Left hindlimb (tissue), 1 donor: Measurements from ENCODE around the gene LARP6.

Experiments
- DNase-seq: peaks from one replicate; pipeline ENCODE4 v3.0.0-alpha.2; 2018

LARP6 gene

DNA sequence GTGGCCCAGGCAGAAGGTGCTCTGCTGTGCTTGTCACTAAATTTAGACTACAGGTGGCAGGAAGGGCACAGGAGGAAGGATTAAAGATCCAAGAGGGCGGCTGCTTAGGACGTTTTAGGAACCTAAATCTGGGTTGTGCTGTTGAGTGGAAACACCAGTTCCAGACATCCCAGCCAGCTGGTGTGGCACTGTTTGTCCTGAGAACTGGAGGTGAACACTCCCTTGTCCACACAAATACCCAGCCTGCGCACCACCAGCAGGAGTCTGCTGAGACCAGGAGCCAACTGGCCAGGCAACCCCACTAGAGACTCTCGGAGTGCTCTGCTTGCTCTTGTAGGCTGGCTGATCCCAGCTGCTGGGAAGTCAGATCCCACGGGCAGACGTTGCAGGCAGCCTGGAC is 60.3 kb downstream of the LARP6 start:
- DNase-seq = no peak

DNA sequence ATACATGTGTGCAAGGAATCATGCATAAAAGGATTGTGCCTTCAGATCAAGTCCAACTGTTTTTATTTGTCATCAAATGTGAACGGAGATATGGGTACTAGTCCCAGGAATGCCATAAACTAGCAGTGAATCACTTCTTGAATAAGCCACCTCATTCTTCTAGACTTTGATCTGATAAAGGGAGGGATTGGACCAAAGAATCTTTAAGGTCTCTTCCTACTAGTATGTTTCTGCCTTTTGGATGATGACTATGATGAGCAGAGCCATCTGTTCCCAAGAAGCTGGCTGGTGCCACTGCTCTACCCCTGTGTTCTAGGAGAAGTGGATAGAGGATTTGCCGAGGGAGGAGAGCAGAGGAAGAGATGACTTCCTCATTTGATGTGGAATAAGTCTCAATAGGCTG is 61.8 kb downstream of the LARP6 start:
- DNase-seq = no peak

DNA sequence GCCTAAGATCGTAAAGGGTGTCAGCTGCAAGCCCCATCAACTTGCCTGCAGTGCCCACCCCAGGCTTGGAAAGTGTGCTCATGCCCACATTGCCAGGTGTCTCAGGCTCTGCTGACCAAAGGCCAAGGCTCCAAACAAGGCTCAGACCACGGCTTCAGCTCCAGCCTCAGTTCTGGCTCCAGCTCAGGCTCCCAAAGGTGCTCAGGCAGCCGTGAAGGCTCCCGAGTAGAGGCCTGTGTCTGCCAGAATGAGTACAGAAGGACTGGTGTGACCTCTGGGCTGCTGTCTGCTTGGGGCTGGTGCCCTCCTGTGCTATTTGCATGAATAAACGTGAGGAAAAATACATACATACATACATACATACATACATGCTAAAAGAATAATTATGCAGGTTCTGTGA is 62.7 kb downstream of the LARP6 start:
- no peak for DNase-seq

DNA sequence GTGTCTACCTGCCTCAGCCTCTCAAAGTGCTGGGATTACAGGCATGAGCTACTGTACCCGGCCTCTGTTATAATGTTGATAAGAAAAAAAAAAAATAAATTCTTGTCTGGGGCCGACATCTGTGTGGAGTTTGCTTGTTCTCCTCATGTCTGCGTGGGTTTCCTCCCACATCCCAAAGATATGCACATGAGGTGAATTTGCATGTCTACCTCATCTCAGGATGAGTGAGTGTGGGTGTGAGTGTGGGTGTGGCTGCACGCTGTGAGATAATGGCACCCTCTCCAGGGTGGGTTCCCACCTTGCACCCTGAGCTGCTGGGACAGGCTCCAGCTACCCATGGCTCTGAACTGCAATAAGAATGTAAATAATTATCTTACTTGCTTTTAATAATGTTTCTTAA is 64.7 kb downstream of the LARP6 start:
- DNase-seq = no peak

DNA sequence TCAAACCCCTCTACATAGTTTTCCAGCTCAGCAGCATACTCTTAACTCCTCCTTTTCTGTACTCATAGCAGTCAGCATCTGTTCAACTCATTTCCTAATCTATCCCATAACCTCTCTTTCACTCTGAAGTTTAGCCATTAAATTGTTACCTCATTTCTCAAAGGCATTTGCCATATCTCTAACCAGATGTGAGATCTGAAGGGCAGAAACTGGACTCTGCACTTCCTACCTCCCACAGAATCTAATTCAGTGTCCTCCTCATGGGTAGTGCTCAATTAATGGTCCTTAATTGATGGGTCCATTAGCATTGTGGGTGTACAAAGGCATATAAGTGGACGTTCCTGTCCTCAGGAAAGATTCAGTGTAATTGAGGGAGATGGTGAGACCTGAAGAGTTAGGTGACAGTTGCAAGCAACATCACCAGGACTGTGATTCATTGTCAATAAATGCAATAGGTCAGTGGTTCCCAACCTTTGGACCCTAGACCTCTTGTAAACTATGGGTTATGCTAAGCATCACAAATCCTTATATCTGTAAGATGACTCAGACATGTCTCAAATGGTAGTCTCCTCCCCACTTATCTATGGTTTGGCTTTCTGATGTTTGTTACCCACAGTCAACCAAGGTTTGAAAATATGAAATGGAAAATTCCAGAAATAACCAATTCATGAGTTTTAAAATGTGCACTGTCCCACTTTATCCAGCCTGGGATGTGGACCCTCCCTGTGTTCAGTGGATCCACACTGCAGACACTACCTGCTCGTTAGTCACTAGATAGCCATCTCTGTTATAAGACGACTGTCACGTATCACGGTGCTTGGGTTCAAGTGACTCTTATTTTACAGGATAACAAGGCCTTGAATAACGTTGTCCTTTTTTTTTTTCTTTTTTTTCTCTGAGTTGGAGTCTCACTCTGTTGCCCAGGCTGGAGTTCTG is 65.6 kb downstream of the LARP6 start:
- DNase-seq = no peak

DNA sequence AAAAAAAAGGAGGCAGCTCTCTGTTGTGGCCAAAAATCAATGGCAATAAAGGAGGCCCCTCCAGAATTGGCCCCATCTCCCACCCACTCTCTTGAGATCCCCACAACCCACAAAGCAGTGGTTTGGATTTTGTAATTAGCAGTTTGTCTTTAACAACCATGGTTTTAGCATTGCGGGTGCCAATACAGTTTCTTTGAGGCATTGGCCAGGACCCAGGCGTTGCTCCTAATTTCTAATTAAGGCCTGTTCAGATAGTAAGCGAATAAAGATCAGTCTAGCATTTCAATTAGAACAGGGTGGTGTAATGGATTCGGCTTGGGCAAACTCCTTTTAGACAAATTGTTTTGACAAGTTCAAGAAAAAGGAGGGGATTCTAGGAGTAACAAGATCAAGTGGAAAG is 67.0 kb downstream of the LARP6 start:
- DNase-seq = no peak

DNA sequence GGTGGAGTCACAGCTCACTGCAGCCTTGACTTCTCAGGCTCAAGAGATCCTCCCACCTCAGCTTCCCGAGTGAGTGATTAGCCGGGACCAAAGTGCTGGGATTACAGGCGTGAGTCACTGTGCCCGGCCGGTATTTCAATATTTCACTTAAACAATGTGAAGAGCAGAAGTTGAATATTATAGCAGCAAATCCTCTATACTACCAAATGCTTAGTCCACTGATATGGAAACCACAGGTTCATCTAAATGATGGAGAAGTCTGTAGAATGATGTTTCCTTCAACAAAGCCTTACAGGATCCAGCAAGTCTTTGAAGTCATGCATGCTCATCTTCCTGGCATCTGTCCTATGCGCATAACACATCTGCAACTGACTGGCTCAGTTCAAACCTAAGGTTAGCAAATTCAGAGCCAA is 70.3 kb downstream of the LARP6 start:
- DNase-seq = no peak

DNA sequence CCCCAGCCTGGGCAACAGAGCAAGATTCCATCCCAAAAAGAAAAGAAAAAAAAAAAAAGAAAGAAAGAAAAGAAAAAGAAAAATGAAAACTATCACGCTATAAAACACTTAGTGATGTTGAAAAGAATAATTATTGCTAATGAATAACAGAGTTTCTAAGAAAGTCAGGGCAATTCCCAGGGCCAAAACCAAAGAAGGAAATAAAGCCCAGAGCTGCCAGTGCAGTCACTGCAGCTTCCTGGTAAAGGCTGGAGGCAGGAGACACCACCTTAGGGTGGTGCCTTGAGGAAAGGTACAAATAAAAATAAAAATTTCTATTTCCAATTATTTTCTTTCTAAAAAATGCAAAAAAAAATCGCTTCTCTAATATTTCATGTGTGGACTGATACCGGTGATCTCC is 70.9 kb downstream of the LARP6 start:
- no peak for DNase-seq

DNA sequence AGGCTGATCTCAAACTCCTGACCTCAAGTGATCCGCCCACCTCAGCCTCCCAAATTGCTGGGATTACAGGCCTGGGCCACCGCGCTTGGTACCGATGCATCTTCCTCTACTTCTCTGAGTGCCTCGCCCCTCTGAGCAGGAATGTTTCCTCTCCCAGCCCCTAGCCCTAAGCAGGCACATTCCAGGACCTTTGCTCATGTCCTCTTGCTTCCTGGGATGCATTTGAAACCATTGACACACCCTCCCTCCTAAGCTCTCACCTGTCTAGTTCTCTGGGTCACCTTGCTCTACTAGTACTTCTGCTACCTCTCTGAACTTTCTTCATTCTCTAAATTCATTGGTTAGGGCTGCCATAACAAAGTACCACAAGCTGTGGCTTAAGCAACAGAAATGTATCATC is 72.7 kb downstream of the LARP6 start:
- no peak for DNase-seq
